CD4-positive, CD25-positive, alpha-beta regulatory T cell (primary cell): ENCODE data around the gene DYSF. TPM values are rescaled to one million over a fixed set of nuclear protein-coding genes. Genes with fewer than 3 reads are reported as not detected.

Source experiments
- ATAC-seq, 2 donors: fragments of 150-1000 bp; cut with Tn5 transposase; one replicate each; pipeline ENCODE4 v1.10.0; 2021; ENCODE audit warnings: low read depth in 2 of 2, moderate number of reproducible peaks in 2 of 2, moderate library complexity in 1 of 2
- DNase-seq, 3 donors: peaks; one replicate each; pipeline versions ENCODE4 v3.0.0 to v3.0.0-alpha.2; 2012 to 2022; ENCODE audit warnings: mixed read lengths in 1 of 3
- H3K27ac ChIP-seq: one replicate; pipeline ENCODE4 v1.7.0; 2013; ENCODE audit warnings: mild to moderate bottlenecking, low read length; ENCODE audit not compliant: insufficient read depth, poor library complexity, severe bottlenecking
- H3K27me3 ChIP-seq: one replicate; pipeline ENCODE4 v1.7.0; 2013; ENCODE audit warnings: low read length; ENCODE audit not compliant: control insufficient read depth, insufficient read depth
- H3K36me3 ChIP-seq: one replicate; pipeline ENCODE4 v1.7.0; 2013; ENCODE audit warnings: mild to moderate bottlenecking, low read length, moderate library complexity; ENCODE audit not compliant: control insufficient read depth, insufficient read depth
- H3K4me1 ChIP-seq: 2 replicates; pipeline ENCODE4 v1.7.0; 2013; ENCODE audit warnings: mild to moderate bottlenecking, low read length; ENCODE audit not compliant: insufficient read depth, control insufficient read depth, poor library complexity, severe bottlenecking
- H3K4me3 ChIP-seq: one replicate; pipeline ENCODE4 v1.7.0; 2013; ENCODE audit warnings: low read depth, mild to moderate bottlenecking, low read length, moderate library complexity
- H3K9me3 ChIP-seq, 2 experiments: 1 replicate in 1 of 2; 2 replicates in 1 of 2; pipeline ENCODE4 v1.7.0; 2013; ENCODE audit warnings: low read length in 2 of 2, mild to moderate bottlenecking in 1 of 2, moderate library complexity in 1 of 2; ENCODE audit not compliant: control insufficient read depth in 2 of 2
- H3K27ac Mint-ChIP-seq, 3 donors: one replicate each; pipeline ENCODE4 v1.8.0; 2020 to 2022; ENCODE audit warnings: mild to moderate bottlenecking in 3 of 3, mixed read lengths in 3 of 3, moderate library complexity in 2 of 3
- H3K27me3 Mint-ChIP-seq: one replicate; pipeline ENCODE4 v1.8.0; 2022; ENCODE audit warnings: mild to moderate bottlenecking, mixed read lengths
- H3K36me3 Mint-ChIP-seq: one replicate; pipeline ENCODE4 v1.8.0; 2020; ENCODE audit warnings: mixed read lengths
- H3K4me1 Mint-ChIP-seq, 4 donors: one replicate each; pipeline ENCODE4 v1.8.0; 2020 to 2022; ENCODE audit warnings: mixed read lengths in 4 of 4, mild to moderate bottlenecking in 1 of 4
- H3K4me3 Mint-ChIP-seq, 4 donors: one replicate each; pipeline ENCODE4 v1.8.0; 2020 to 2022; ENCODE audit warnings: mild to moderate bottlenecking in 4 of 4, mixed read lengths in 4 of 4, moderate library complexity in 3 of 4
- H3K9me3 Mint-ChIP-seq, 7 donors: one replicate each; pipeline ENCODE4 v1.8.0; 2020 to 2022; ENCODE audit warnings: mixed read lengths in 7 of 7, mild to moderate bottlenecking in 3 of 7, moderate library complexity in 2 of 7
- polyA plus RNA-seq, 4 donors: library from polyadenylated mRNA; unstranded; fragments of 300-500 nt; fragmentation: Illumina TruSeq; gene quantifications; one replicate each; pipeline ENCODE4 v1.2.3, GENCODE V29; 2021
- total RNA-seq: library from RNA; stranded (reverse); gene quantifications from one replicate; pipeline ENCODE4 v1.2.3, GENCODE V29; 2022

Gene DYSF
- total and polyA plus RNA-seq, 5 donors from 2014 or later, result 0.10 to 0.13 TPM; not detected in 3

GRCh38 chr2:71457923-71458322 lies 4.6 kb downstream of the DYSF start:
- Histone ChIP-seq H3K27me3 (peaks cover 9% of the 10 kb centered on the region), H3K4me1 (peaks cover 16% of the 10 kb centered on the region), H3K36me3 (no peaks in the 10 kb centered on the region), H3K9me3 (peaks cover 0 to 4% of the 10 kb centered on the region in 2 experiments), H3K4me3 (no peak overlapping the region), H3K27ac (no peak overlapping the region)
- DNase-seq, result no peak
- Mint-ChIP-seq H3K36me3 (no peaks in the 10 kb centered on the region), H3K27me3 (peaks cover 35% of the 10 kb centered on the region), H3K9me3 (peaks cover 0 to 3% (median 0%) of the 10 kb centered on the region in 7 donors), H3K4me1 (peaks cover 0 to 13% (median 6%) of the 10 kb centered on the region in 4 donors), H3K4me3 (no peak overlapping the region), H3K27ac (no peak overlapping the region)
- no peak for ATAC-seq

GRCh38 chr2:71458413-71459083 lies 5.2 kb downstream of the DYSF start:
- H3K27ac ChIP-seq, result no peak overlapping the region
- peaks cover 0 to 4% of the 10 kb centered on the region in 2 experiments for H3K9me3 ChIP-seq
- no peaks in the 10 kb centered on the region for H3K36me3 ChIP-seq
- Mint-ChIP-seq H3K9me3 (peaks cover 0 to 3% (median 0%) of the 10 kb centered on the region in 7 donors), H3K4me3 (no peak overlapping the region), H3K27me3 (peaks cover 31% of the 10 kb centered on the region), H3K36me3 (no peaks in the 10 kb centered on the region), H3K27ac (no peak overlapping the region), H3K4me1 (peaks cover 0 to 7% (median 2%) of the 10 kb centered on the region in 4 donors)
- peaks cover 9% of the 10 kb centered on the region for H3K27me3 ChIP-seq
- peaks cover 10% of the 10 kb centered on the region for H3K4me1 ChIP-seq
- H3K4me3 ChIP-seq, result no peak overlapping the region
- ATAC-seq (no peak), DNase-seq (no peak)

GRCh38 chr2:71459084-71459431 lies 5.7 kb downstream of the DYSF start:
- Histone ChIP-seq H3K4me3 (no peak overlapping the region), H3K4me1 (peaks cover 5% of the 10 kb centered on the region), H3K27ac (no peak overlapping the region), H3K9me3 (peaks cover 0 to 4% of the 10 kb centered on the region in 2 experiments), H3K27me3 (peaks cover 9% of the 10 kb centered on the region), H3K36me3 (no peaks in the 10 kb centered on the region)
- DNase-seq (no peak), ATAC-seq (no peak)
- H3K27me3 Mint-ChIP-seq, result peaks cover 30% of the 10 kb centered on the region
- peaks cover 0 to 7% (median 2%) of the 10 kb centered on the region in 4 donors for H3K4me1 Mint-ChIP-seq
- peaks cover 0 to 3% (median 0%) of the 10 kb centered on the region in 7 donors for H3K9me3 Mint-ChIP-seq
- H3K4me3 Mint-ChIP-seq, result no peak overlapping the region
- H3K36me3 Mint-ChIP-seq, result no peaks in the 10 kb centered on the region
- no peak overlapping the region for H3K27ac Mint-ChIP-seq

- H3K36me3 ChIP-seq, result no peaks in the 10 kb centered on the region
- no peak for DNase-seq
- H3K4me3 Mint-ChIP-seq, result no peak overlapping the region
- H3K9me3 Mint-ChIP-seq, result peaks cover 0 to 3% (median 0%) of the 10 kb centered on the region in 7 donors
- no peak for ATAC-seq
- peaks cover 15% of the 10 kb centered on the region for H3K27me3 ChIP-seq
- peaks cover 0 to 4% of the 10 kb centered on the region in 2 experiments for H3K9me3 ChIP-seq
- H3K4me1 Mint-ChIP-seq, result peaks cover 0 to 5% (median under 1%) of the 10 kb centered on the region in 4 donors
- H3K36me3 Mint-ChIP-seq, result no peaks in the 10 kb centered on the region
- peaks cover 20% of the 10 kb centered on the region for H3K27me3 Mint-ChIP-seq
- no peak overlapping the region for H3K27ac Mint-ChIP-seq
- H3K27ac ChIP-seq, result no peak overlapping the region
- no peak overlapping the region for H3K4me3 ChIP-seq
- no peaks in the 10 kb centered on the region for H3K4me1 ChIP-seq
Observed at GRCh38 chr2:71460056-71460455, 6.7 kb downstream of the DYSF start.

- DNase-seq, result no peak
- Histone ChIP-seq H3K27ac (no peak overlapping the region), H3K36me3 (no peaks in the 10 kb centered on the region), H3K27me3 (peaks cover 19% of the 10 kb centered on the region), H3K4me3 (no peak overlapping the region), H3K9me3 (peaks cover 0 to 4% of the 10 kb centered on the region in 2 experiments), H3K4me1 (no peaks in the 10 kb centered on the region)
- Mint-ChIP-seq H3K27ac (no peak overlapping the region), H3K9me3 (peaks cover 0 to 3% (median 0%) of the 10 kb centered on the region in 7 donors), H3K27me3 (peaks cover 19% of the 10 kb centered on the region), H3K36me3 (no peaks in the 10 kb centered on the region), H3K4me1 (peaks cover 0 to 5% (median 0%) of the 10 kb centered on the region in 4 donors), H3K4me3 (no peak overlapping the region)
- ATAC-seq, result no peak
Observed at GRCh38 chr2:71460595-71461303, 7.4 kb downstream of the DYSF start.

- H3K36me3 ChIP-seq, result no peaks in the 10 kb centered on the region
- H3K4me3 ChIP-seq, result no peak overlapping the region
- Mint-ChIP-seq H3K4me1 (peaks cover 0 to 3% (median 0%) of the 10 kb centered on the region in 4 donors), H3K9me3 (peaks cover 0 to 3% (median 0%) of the 10 kb centered on the region in 7 donors), H3K27ac (no peak overlapping the region), H3K4me3 (no peak overlapping the region), H3K36me3 (no peaks in the 10 kb centered on the region), H3K27me3 (peaks cover 19% of the 10 kb centered on the region)
- peaks cover 0 to 4% of the 10 kb centered on the region in 2 experiments for H3K9me3 ChIP-seq
- no peak for DNase-seq
- ATAC-seq, result no peak
- peaks cover 19% of the 10 kb centered on the region for H3K27me3 ChIP-seq
- peaks cover 2% of the 10 kb centered on the region for H3K4me1 ChIP-seq
- no peak overlapping the region for H3K27ac ChIP-seq
Observed at GRCh38 chr2:71461304-71461671, 7.9 kb downstream of the DYSF start.

GRCh38 chr2:71462056-71462605 lies 8.8 kb downstream of the DYSF start:
- H3K36me3 Mint-ChIP-seq, result no peaks in the 10 kb centered on the region
- Histone ChIP-seq H3K27me3 (peaks cover 19% of the 10 kb centered on the region), H3K36me3 (no peaks in the 10 kb centered on the region), H3K27ac (no peak overlapping the region), H3K9me3 (peaks cover 0 to 4% of the 10 kb centered on the region in 2 experiments), H3K4me3 (no peak overlapping the region), H3K4me1 (peaks cover 10% of the 10 kb centered on the region)
- peaks cover 0 to 3% (median 0%) of the 10 kb centered on the region in 7 donors for H3K9me3 Mint-ChIP-seq
- no peak overlapping the region for H3K27ac Mint-ChIP-seq
- H3K4me1 Mint-ChIP-seq, result peaks cover 0 to 2% (median under 1%) of the 10 kb centered on the region in 4 donors
- ATAC-seq (no peak), DNase-seq (no peak)
- H3K4me3 Mint-ChIP-seq, result no peak overlapping the region
- H3K27me3 Mint-ChIP-seq, result peaks cover 16% of the 10 kb centered on the region
